Keratinocyte (primary cell): Measurements from ENCODE around the gene TPPP2. TPM values are rescaled to one million over a fixed set of nuclear protein-coding genes. Genes with fewer than 3 reads are reported as not detected.

Experiments used
- DNase-seq: peaks from one replicate; pipeline ENCODE4 v3.0.0-alpha.2; 2011; ENCODE audit warnings: low read depth, missing footprints, low spot score
- FAIRE-seq: peaks from 2 replicates; lab custom pipeline; 2011; peaks lifted over from hg19 to GRCh38; lab: Jason Lieb, UNC
- H2AFZ ChIP-seq: 2 replicates; pipeline ENCODE4 v1.6.0; 2012; ENCODE audit warnings: low read length, control low read depth, inconsistent platforms; ENCODE audit not compliant: control insufficient read depth
- H3K27ac ChIP-seq: 2 replicates; pipeline ENCODE4 v1.5.1; 2011; ENCODE audit warnings: low read length; ENCODE audit not compliant: control insufficient read depth, insufficient read depth
- H3K27me3 ChIP-seq: 3 replicates; pipeline ENCODE4 v1.6.0; 2011; ENCODE audit warnings: low read length; ENCODE audit not compliant: control insufficient read depth, insufficient read depth; ENCODE audit errors: extremely low read depth
- H3K36me3 ChIP-seq, 2 experiments: 2 replicates in 1 of 2; 3 replicates in 1 of 2; pipeline ENCODE4 v1.5.1; 2011; ENCODE audit warnings: low read length in 2 of 2, mild to moderate bottlenecking in 1 of 2; ENCODE audit not compliant: control insufficient read depth in 2 of 2, insufficient read depth in 2 of 2; ENCODE audit errors: extremely low read depth in 1 of 2
- H3K4me1 ChIP-seq: 3 replicates; pipeline ENCODE4 v1.5.1; 2011; ENCODE audit warnings: low read length; ENCODE audit not compliant: control insufficient read depth, insufficient read depth; ENCODE audit errors: extremely low read depth
- H3K4me2 ChIP-seq: 3 replicates; pipeline ENCODE4 v1.6.0; 2011; ENCODE audit warnings: low read depth, low read length; ENCODE audit not compliant: control insufficient read depth, insufficient read depth; ENCODE audit errors: extremely low read depth
- H3K4me3 ChIP-seq, 3 experiments: fragments of 200-600 bp in 1 of 3; sonication (generic) in 1 of 3; 2 replicates in 2 of 3; 3 replicates in 1 of 3; pipeline ENCODE4 v1.5.1; 2011 to 2016; ENCODE audit warnings: low read length in 3 of 3, mild to moderate bottlenecking in 3 of 3, control low read depth in 2 of 3, inconsistent platforms in 1 of 3, low read depth in 1 of 3, mixed read lengths in 1 of 3, mixed run types in 1 of 3, moderate library complexity in 1 of 3; ENCODE audit not compliant: control insufficient read depth in 2 of 3, insufficient read depth in 2 of 3; ENCODE audit errors: extremely low read depth in 1 of 3
- H3K79me2 ChIP-seq: 2 replicates; pipeline ENCODE4 v1.6.0; 2012; ENCODE audit warnings: low read length; ENCODE audit not compliant: control insufficient read depth, insufficient read depth
- H3K9ac ChIP-seq: 3 replicates; pipeline ENCODE4 v1.6.0; 2011; ENCODE audit warnings: low read length; ENCODE audit not compliant: control insufficient read depth, insufficient read depth; ENCODE audit errors: extremely low read depth
- H3K9me1 ChIP-seq: 3 replicates; pipeline ENCODE4 v1.6.0; 2011; ENCODE audit warnings: low read length; ENCODE audit not compliant: control insufficient read depth, insufficient read depth; ENCODE audit errors: extremely low read depth
- H3K9me3 ChIP-seq: 2 replicates; pipeline ENCODE4 v1.5.1; 2012; ENCODE audit warnings: low read depth, low read length; ENCODE audit not compliant: control insufficient read depth
- H4K20me1 ChIP-seq: 3 replicates; pipeline ENCODE4 v1.6.0; 2011; ENCODE audit warnings: low read length; ENCODE audit not compliant: control insufficient read depth, insufficient read depth; ENCODE audit errors: extremely low read depth
- CTCF ChIP-seq, 3 experiments: IDR thresholded peaks in 1 of 3; conservative IDR thresholded peaks in 1 of 3; optimal IDR thresholded peaks in 1 of 3; 2 replicates in 2 of 3; 3 replicates in 1 of 3; pipeline versions ENCODE3 to v1.5.1; 2011; ENCODE audit warnings: low read length in 3 of 3, mild to moderate bottlenecking in 3 of 3, moderate library complexity in 2 of 3, control low read depth in 1 of 3, inconsistent platforms in 1 of 3; ENCODE audit not compliant: insufficient read depth in 2 of 3; ENCODE audit errors: extremely low read depth in 1 of 3
- EZH2 ChIP-seq: IDR thresholded peaks from one replicate; pipeline ENCODE4 v1.6.1; 2012; ENCODE audit warnings: inconsistent platforms, mild to moderate bottlenecking, low read length, moderate library complexity
- dilution Hi-C: fragments of 300-500 bp; cut with MboI; formaldehyde crosslinking; loops from one replicate; pipeline ENCODE4 v1.7.0; 2020; ENCODE audit warnings: low sequenced_read_pairs; ENCODE audit not compliant: extremely low pct_ligation_motif_present
- polyA plus RNA-seq, 5 experiments: library from polyadenylated mRNA; depleted of rRNA in 3 of 5; stranded (reverse) in 3 of 5; stranded (forward) in 1 of 5; unstranded in 1 of 5; fragments of >200 nt; gene quantifications; 1 replicate in 1 of 5; 2 replicates in 3 of 5; 3 replicates in 1 of 5; pipeline versions ENCODE4 v1.2.1 to v1.2.3, GENCODE V29; 2011 to 2012; ENCODE audit warnings: missing spikeins in 2 of 5, low read depth in 1 of 5, low replicate concordance in 1 of 5

Gene TPPP2
- polyA plus RNA-seq, 1 donor (not counting 4 experiments of a cell fraction or from before 2014, with no cell fraction given), result not detected

GRCh38 chr14:21056520-21057163 lies 26.6 kb downstream of the TPPP2 start:
- H4K20me1 ChIP-seq, result no peaks in the 10 kb centered on the region
- no peaks in the 10 kb centered on the region for H3K27me3 ChIP-seq
- dilution Hi-C loops, result no loop called here
- no peak for FAIRE-seq
- DNase-seq, result no peak
- H3K4me3 ChIP-seq, result no peak overlapping the region
- H3K9me3 ChIP-seq, result no peaks in the 10 kb centered on the region
- H3K9ac ChIP-seq, result no peak overlapping the region
- no peak overlapping the region for H3K27ac ChIP-seq
- no peaks in the 10 kb centered on the region for H3K36me3 ChIP-seq
- no peak overlapping the region for H3K4me2 ChIP-seq
- peak overlapping the region; percentile 6 for H2AFZ ChIP-seq
- no peaks in the 10 kb centered on the region for H3K79me2 ChIP-seq
- TF ChIP-seq CTCF (optimal IDR thresholded peaks at IDR 0.05 in 1 of 3, IDR thresholded peaks at IDR 0.05 in 1 of 3, conservative IDR thresholded peaks at IDR 0.05 in 1 of 3; ENCODE audit: extremely low read depth in 1 of 3, insufficient read depth in 2 of 3, low read length in 3 of 3) (no peak), EZH2 (no peak)
- H3K9me1 ChIP-seq, result no peaks in the 10 kb centered on the region
- H3K4me1 ChIP-seq, result no peaks in the 10 kb centered on the region

- Histone ChIP-seq H3K27me3 (no peaks in the 10 kb centered on the region), H4K20me1 (no peaks in the 10 kb centered on the region), H3K9me1 (no peaks in the 10 kb centered on the region), H3K79me2 (no peaks in the 10 kb centered on the region), H3K4me3 (no peak within 1 kb of the TSS), H3K9ac (no peak within 1 kb of the TSS), H3K27ac (no peak within 1 kb of the TSS), H3K4me2 (no peak within 1 kb of the TSS), H3K4me1 (no peaks in the 10 kb centered on the region), H3K36me3 (no peaks in the 10 kb centered on the region), H3K9me3 (no peaks in the 10 kb centered on the region), H2AFZ (no peak within 1 kb of the TSS)
- dilution Hi-C loops, result no loop called here
- no peak for DNase-seq
- TF ChIP-seq CTCF (optimal IDR thresholded peaks at IDR 0.05 in 1 of 3, IDR thresholded peaks at IDR 0.05 in 1 of 3, conservative IDR thresholded peaks at IDR 0.05 in 1 of 3; ENCODE audit: extremely low read depth in 1 of 3, insufficient read depth in 2 of 3, low read length in 3 of 3) (no peak), EZH2 (no peak)
- no peak for FAIRE-seq
These were observed 28.0 kb downstream of the TPPP2 start, which contains the start of gene RNASE8 for GRCh38 chr14:21057803-21058675. Gene RNASE8 (plus strand): TSS chr14:21057822. CDS start chr14:21057893, 71 bp downstream.
